ENCODE data around the gene CDH13.

CDH13 gene

GRCh38 chr16:82993415-82993814 is 366.6 kb downstream of the CDH13 start:
- no peak for TF ChIP-seq CTCF (IDR thresholded peaks at IDR 0.05)
- H3K27ac Mint-ChIP-seq: no peak overlapping the region
- H3K36me3 Mint-ChIP-seq (ENCODE audit: low read depth): no peaks in the 10 kb centered on the region
- H3K4me1 Mint-ChIP-seq: peaks cover 15% of the 10 kb centered on the region
- H3K9me3 Mint-ChIP-seq: no peaks in the 10 kb centered on the region
- H3K27me3 Mint-ChIP-seq (ENCODE audit: low read depth, poor library complexity): peaks cover 7% of the 10 kb centered on the region
- DNase-seq: no peak
- H3K4me3 Mint-ChIP-seq: no peak overlapping the region

DNA sequence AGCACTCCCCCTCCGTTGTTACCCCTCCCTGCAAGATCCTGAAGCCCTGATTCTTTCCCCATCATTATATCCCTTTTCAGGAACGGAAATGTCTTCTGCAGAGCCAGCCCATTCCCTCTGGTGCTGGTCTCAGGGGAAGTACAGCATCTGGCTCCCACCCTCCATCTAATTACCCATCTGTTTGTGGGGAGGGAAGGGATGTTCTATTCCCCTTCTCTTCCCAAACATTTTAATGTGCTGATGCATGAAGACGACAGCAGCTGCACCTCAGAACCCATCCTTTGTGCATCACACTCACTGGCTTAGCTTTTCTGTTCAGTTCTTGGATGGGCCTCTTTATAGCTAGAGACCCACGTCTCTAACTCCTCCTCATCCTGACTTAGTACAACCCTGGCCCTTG is 367.2 kb downstream of the CDH13 start:
- H3K36me3 Mint-ChIP-seq (ENCODE audit: low read depth): no peaks in the 10 kb centered on the region
- H3K4me1 Mint-ChIP-seq: peaks cover 12% of the 10 kb centered on the region
- no peak for TF ChIP-seq CTCF (IDR thresholded peaks at IDR 0.05)
- no peaks in the 10 kb centered on the region for H3K9me3 Mint-ChIP-seq
- no peak for DNase-seq
- peaks cover 7% of the 10 kb centered on the region for H3K27me3 Mint-ChIP-seq (ENCODE audit: low read depth, poor library complexity)
- no peak overlapping the region for H3K4me3 Mint-ChIP-seq
- no peak overlapping the region for H3K27ac Mint-ChIP-seq

- no peaks in the 10 kb centered on the region for H3K4me1 Mint-ChIP-seq
- H3K27ac Mint-ChIP-seq: no peak overlapping the region
- DNase-seq: no peak
- no peaks in the 10 kb centered on the region for H3K36me3 Mint-ChIP-seq (ENCODE audit: low read depth)
- peaks cover 3% of the 10 kb centered on the region for H3K27me3 Mint-ChIP-seq (ENCODE audit: low read depth, poor library complexity)
- H3K9me3 Mint-ChIP-seq: no peaks in the 10 kb centered on the region
- no peak for TF ChIP-seq CTCF (IDR thresholded peaks at IDR 0.05)
- no peak overlapping the region for H3K4me3 Mint-ChIP-seq
These were observed 368.6 kb downstream of the CDH13 start for GRCh38 chr16:82995286-82995923.

DNA sequence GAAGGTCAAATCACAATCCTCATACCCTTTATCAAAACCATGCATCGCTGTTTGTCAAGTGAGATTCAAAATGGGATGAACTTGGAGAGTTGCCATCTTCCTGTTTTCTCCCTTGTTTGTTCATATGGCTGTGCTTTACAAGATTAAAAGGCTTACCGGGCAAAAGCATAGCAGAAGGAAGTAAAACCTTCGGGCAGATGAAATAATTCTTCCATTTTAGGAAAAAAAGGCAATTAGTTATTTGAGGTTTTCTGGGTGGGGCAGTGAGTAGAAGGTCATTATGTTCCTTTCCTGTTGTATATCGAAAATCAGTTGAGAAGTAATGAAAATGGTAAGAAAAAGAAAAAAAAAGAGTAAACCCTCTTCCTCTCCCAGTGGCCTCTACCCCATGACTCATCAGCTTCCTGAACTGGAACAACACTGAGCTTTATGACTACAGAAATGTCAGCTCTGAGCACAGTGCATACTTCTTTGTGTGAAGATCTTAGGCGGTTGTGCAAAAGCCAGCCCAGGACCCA is 369.2 kb downstream of the CDH13 start:
- peaks cover 3% of the 10 kb centered on the region for H3K9me3 Mint-ChIP-seq
- H3K27me3 Mint-ChIP-seq (ENCODE audit: low read depth, poor library complexity): peaks cover 3% of the 10 kb centered on the region
- no peaks in the 10 kb centered on the region for H3K4me1 Mint-ChIP-seq
- H3K4me3 Mint-ChIP-seq: no peak overlapping the region
- H3K36me3 Mint-ChIP-seq (ENCODE audit: low read depth): no peaks in the 10 kb centered on the region
- no peak overlapping the region for H3K27ac Mint-ChIP-seq
- no peak for DNase-seq
- TF ChIP-seq CTCF (IDR thresholded peaks at IDR 0.05): no peak

- no peaks in the 10 kb centered on the region for H3K4me1 Mint-ChIP-seq
- no peak for TF ChIP-seq CTCF (IDR thresholded peaks at IDR 0.05)
- H3K27me3 Mint-ChIP-seq (ENCODE audit: low read depth, poor library complexity): peaks cover under 1% of the 10 kb centered on the region
- H3K9me3 Mint-ChIP-seq: peaks cover 3% of the 10 kb centered on the region
- H3K4me3 Mint-ChIP-seq: no peak overlapping the region
- no peak overlapping the region for H3K27ac Mint-ChIP-seq
- H3K36me3 Mint-ChIP-seq (ENCODE audit: low read depth): no peaks in the 10 kb centered on the region
- DNase-seq: no peak
These were observed 370.0 kb downstream of the CDH13 start for GRCh38 chr16:82996814-82997213.

DNA sequence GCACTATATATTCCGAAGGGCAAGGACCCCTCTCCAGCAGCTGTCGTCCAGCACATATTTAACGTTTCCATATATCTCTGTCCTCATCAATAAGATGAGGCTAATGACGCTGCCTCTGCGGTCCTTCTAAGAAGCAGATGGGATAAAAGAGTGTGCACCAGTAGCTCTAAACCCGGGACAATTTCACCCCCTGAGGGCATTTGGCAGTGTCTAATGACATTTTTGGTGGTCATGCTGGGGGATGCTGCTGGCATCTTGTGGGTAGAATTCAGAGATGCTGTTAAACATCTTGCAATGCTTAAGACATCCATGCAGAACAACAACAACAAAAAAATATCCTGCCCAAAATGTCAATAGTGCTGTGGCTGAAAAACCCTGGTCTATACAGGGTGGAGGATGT is 372.9 kb downstream of the CDH13 start:
- Mint-ChIP-seq H3K4me3 (no peak overlapping the region), H3K9me3 (peaks cover 3% of the 10 kb centered on the region), H3K27ac (no peak overlapping the region), H3K4me1 (no peaks in the 10 kb centered on the region), H3K27me3 (ENCODE audit: low read depth, poor library complexity) (peaks cover 5% of the 10 kb centered on the region), H3K36me3 (ENCODE audit: low read depth) (no peaks in the 10 kb centered on the region)
- no peak for TF ChIP-seq CTCF (IDR thresholded peaks at IDR 0.05)
- DNase-seq: no peak

All from nephron progenitor cell (in vitro differentiated cells).